Thoracic aorta (tissue), 2 donors: ENCODE measurements around the gene MYO18B. TPM values are rescaled to one million over a fixed set of nuclear protein-coding genes. Genes with fewer than 3 reads are reported as not detected.

Experiments
- ATAC-seq: fragments of 150-250 bp; one replicate; pipeline ENCODE4 v1.8.0; 2017; ENCODE audit warnings: low read depth; ENCODE audit not compliant: insufficient number of reproducible peaks, low FRiP score
- DNase-seq: peaks from one replicate; pipeline ENCODE4 v3.0.0-alpha.2; 2020; ENCODE audit warnings: low spot score
- H3K27ac ChIP-seq, 2 donors: fragments of 200-600 bp; sonication (generic); 1 replicate in 1 of 2; 2 replicates in 1 of 2; pipeline ENCODE4 v1.5.1; 2016; ENCODE audit warnings: mild to moderate bottlenecking in 2 of 2, moderate library complexity in 2 of 2
- H3K27me3 ChIP-seq: fragments of 200-600 bp; sonication (generic); replicated peaks from 2 replicates; pipeline ENCODE4 v1.6.0; 2016; ENCODE audit warnings: mild to moderate bottlenecking; ENCODE audit not compliant: insufficient read depth
- H3K36me3 ChIP-seq: fragments of 200-600 bp; sonication (generic); one replicate; pipeline ENCODE4 v1.5.1; 2016
- H3K4me1 ChIP-seq, 2 donors: fragments of 200-600 bp; sonication (generic); 1 replicate in 1 of 2; 2 replicates in 1 of 2; pipeline versions ENCODE4 v1.5.1 to v1.6.0; 2016; ENCODE audit warnings: low read depth in 2 of 2, mild to moderate bottlenecking in 1 of 2; ENCODE audit not compliant: control insufficient read depth in 1 of 2
- H3K4me3 ChIP-seq: fragments of 200-600 bp; sonication (generic); 2 replicates; pipeline ENCODE4 v1.5.1; 2016; ENCODE audit warnings: mild to moderate bottlenecking
- H3K9me3 ChIP-seq: fragments of 200-600 bp; sonication (generic); 2 replicates; pipeline ENCODE4 v1.5.1; 2016
- total RNA-seq, 2 donors: library from RNA; depleted of rRNA; stranded (reverse); fragments of >200 nt; gene quantifications; one replicate each; pipeline versions ENCODE4 v1.1.0 to v1.2.3, GENCODE V29; 2016
- TF ChIP-seq, protein P1 (sequence below): fragments of 200-600 bp; sonication (generic); IDR thresholded peaks from one replicate; pipeline ENCODE4 v1.5.1; 2019; ENCODE audit warnings: antibody characterized with exemption

The MYO18B gene
- total RNA-seq, 2 donors from 2014 or later, result 45.6 to 73.5 TPM

DNA sequence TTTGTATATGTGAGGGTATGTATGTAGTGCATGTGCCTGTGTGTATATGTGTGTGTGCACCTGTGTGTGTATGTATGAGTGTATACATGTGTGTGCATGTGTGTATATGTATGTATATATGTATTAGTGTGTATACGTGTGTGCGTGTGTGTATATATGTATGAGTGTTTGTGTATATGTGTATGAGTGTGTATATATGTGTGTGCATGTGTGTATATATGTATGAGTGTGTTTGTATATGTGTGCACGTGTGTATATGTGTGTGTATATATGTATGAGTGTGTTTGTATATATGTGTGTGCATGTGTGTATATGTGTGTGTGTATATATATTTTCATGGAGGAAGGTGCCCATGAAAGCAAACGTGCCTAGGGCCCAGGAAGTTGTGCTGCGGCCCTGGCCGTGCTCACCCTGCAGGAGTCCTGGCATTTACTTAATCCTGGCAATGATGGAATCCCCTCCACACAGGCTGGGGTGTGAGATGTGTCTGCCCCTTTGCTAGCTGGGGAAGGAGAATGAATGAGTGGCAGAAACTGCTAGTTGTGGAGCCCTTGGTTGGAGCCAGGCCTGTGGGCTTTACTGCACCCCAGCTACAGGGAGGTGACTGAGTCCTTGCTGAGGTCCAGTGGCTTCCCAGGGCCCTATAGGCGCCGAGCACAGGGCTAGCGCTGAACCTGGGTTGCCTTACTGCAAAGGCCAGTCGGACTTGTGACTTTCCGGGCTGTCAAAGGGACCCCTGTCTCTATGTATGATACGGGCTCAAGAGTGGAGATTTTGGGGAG, 97.2 kb downstream of the MYO18B start:
- ATAC-seq, result no peak
- DNase-seq, result no peak
- H3K27ac ChIP-seq, result no peak overlapping the region

DNA sequence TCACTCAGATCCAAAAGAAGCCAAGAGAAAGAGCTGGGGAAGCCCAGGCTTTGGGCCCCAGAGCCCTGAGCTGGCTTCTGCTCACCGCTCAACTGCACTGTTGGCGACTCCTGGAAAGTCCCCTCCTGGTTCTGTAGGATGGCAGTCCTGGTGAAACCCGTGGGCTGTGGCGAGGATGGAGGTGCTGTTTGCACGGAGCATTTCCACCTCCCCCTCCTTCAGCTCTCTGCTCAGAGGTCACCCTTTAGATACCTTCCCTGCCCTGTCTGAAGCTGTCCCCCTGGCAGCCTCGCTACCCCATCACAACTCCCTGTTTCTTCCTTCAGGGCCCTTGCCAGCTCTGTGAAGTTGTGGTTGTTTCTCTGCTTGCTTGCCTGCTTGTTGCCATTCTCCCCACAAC, 97.8 kb downstream of the MYO18B start:
- DNase-seq, result no peak

More for the DNA sequence above, 97.2 kb downstream of the MYO18B start:
- TF ChIP-seq, protein P1, sequence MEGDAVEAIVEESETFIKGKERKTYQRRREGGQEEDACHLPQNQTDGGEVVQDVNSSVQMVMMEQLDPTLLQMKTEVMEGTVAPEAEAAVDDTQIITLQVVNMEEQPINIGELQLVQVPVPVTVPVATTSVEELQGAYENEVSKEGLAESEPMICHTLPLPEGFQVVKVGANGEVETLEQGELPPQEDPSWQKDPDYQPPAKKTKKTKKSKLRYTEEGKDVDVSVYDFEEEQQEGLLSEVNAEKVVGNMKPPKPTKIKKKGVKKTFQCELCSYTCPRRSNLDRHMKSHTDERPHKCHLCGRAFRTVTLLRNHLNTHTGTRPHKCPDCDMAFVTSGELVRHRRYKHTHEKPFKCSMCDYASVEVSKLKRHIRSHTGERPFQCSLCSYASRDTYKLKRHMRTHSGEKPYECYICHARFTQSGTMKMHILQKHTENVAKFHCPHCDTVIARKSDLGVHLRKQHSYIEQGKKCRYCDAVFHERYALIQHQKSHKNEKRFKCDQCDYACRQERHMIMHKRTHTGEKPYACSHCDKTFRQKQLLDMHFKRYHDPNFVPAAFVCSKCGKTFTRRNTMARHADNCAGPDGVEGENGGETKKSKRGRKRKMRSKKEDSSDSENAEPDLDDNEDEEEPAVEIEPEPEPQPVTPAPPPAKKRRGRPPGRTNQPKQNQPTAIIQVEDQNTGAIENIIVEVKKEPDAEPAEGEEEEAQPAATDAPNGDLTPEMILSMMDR, result no peak
- H3K27me3 ChIP-seq, result no peaks in the 10 kb centered on the region
- no peaks in the 10 kb centered on the region for H3K4me1 ChIP-seq
- H3K4me3 ChIP-seq, result no peak overlapping the region
- peaks cover 28% of the 10 kb centered on the region for H3K36me3 ChIP-seq
- H3K9me3 ChIP-seq, result no peaks in the 10 kb centered on the region

DNA sequence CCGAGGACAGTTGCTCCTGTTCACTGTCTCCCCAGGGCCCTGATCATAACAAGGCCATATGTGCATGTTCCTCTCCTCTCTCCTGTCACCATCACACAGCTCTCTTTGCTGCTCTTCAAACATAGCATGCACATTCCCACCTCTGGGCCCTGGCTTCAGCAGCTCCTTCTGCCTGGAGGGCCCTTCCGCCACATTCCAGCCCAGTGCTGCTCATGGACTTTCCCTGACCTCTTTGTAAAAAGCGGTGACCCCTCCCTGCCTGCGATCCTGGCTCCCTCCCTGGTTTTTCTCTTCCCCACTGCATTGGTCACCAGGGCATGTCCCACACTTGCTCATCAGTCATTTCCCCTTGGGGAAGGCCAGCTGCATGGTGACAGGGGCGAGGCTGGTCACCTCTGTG, 98.2 kb downstream of the MYO18B start:
- TF ChIP-seq, protein P1, result no peak

More for the DNA sequence above, 97.8 kb downstream of the MYO18B start:
- no peak for ATAC-seq
- H3K27ac ChIP-seq, result no peak overlapping the region
- TF ChIP-seq, protein P1, result no peak
- H3K9me3 ChIP-seq, result no peaks in the 10 kb centered on the region
- H3K4me1 ChIP-seq, result no peaks in the 10 kb centered on the region
- H3K36me3 ChIP-seq, result peaks cover 22% of the 10 kb centered on the region
- no peak overlapping the region for H3K4me3 ChIP-seq
- H3K27me3 ChIP-seq, result no peaks in the 10 kb centered on the region

DNA sequence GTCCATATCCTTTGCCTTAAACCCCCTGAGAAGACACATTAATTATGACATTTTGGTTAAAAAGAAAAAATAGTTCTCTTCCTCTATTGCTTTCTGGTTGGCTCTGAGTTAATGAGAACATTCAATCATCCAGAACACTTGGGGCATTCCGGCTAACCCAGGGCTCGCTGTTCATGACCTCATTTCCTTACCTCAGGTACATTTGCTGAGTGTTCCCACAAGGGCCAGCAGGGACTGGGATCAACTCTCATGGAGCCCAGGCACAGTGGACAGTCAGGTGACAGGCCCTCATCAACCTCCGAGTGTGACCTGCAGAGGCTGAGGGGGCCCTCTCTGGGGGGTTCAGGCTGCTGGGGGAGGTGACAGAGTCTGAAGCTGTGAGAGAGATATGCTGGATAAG, 98.9 kb downstream of the MYO18B start:
- H3K27ac ChIP-seq, result no peak overlapping the region
- ATAC-seq, result no peak
- H3K4me3 ChIP-seq, result no peak overlapping the region
- no peak for DNase-seq
- no peaks in the 10 kb centered on the region for H3K27me3 ChIP-seq
- no peaks in the 10 kb centered on the region for H3K4me1 ChIP-seq
- TF ChIP-seq, protein P1, result no peak
- H3K9me3 ChIP-seq, result no peaks in the 10 kb centered on the region
- peaks cover 18% of the 10 kb centered on the region for H3K36me3 ChIP-seq

More for the DNA sequence above, 98.2 kb downstream of the MYO18B start:
- Histone ChIP-seq H3K27ac (no peak overlapping the region), H3K36me3 (peaks cover 17% of the 10 kb centered on the region), H3K9me3 (no peaks in the 10 kb centered on the region), H3K27me3 (no peaks in the 10 kb centered on the region), H3K4me1 (no peaks in the 10 kb centered on the region), H3K4me3 (no peak overlapping the region)
- no peak for ATAC-seq
- no peak for DNase-seq

DNA sequence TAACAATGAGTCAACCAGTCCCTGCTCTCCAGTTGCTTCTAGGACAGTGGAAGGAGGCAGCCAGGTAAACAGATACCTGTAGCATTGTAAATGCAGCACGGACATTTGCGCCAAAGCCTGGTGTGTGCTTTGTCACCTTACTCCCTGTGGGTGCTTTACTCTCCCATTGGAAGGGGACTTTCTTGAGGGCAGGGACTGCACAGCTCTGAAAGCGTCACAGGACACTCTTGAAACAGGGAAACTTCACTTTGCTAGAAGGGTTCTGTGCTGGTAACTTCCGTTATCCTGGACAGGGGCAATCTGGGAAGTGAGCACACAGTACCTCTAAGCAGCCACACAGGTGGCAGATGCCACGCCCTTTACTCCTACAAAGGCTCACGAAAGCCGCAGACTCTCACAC, 99.8 kb downstream of the MYO18B start:
- Histone ChIP-seq H3K36me3 (peaks cover 18% of the 10 kb centered on the region), H3K27ac (no peak overlapping the region), H3K4me3 (no peak overlapping the region), H3K27me3 (no peaks in the 10 kb centered on the region), H3K4me1 (no peaks in the 10 kb centered on the region), H3K9me3 (no peaks in the 10 kb centered on the region)
- TF ChIP-seq, protein P1, result no peak
- no peak for ATAC-seq
- no peak for DNase-seq
